Measurements from ENCODE around the gene PRKCE. TPM values are rescaled to one million over a fixed set of nuclear protein-coding genes. Genes with fewer than 3 reads are reported as not detected.

PRKCE gene
- total RNA-seq, 1 donor from 2014 or later, result 18.4 TPM

DNA sequence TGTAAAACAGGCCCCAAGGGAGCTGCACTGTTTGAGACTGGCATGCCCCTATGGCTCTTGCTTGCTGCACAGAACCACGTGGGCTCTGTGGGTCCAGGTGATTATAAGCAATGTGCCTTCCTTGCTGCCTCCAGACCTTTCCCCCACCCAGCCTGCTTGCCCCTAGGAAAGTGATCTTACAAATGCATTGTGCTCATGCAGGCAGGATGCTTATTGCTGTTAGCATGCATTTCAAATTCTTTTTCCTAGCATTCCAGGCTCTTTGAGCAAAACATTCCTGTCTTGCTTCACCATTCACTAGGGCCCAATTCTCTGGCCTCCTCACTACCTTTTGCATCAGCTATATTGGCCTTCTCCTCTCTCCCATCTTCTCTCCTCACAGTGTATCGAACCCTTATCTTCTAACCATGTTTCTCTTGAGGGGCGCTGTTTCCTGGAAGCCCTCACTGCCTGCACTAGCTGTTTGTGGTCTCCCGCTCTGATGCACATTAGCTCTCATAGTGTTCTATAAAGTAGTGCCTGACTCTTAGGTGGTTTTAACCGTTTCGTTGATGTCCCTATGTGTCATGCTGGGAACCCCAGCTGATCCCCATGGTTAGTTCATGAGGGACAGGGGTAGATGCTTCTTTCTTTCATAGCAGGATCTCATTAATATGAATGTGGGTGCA lies 492.8 kb downstream of the PRKCE start:
- TF ChIP-seq, protein P1, sequence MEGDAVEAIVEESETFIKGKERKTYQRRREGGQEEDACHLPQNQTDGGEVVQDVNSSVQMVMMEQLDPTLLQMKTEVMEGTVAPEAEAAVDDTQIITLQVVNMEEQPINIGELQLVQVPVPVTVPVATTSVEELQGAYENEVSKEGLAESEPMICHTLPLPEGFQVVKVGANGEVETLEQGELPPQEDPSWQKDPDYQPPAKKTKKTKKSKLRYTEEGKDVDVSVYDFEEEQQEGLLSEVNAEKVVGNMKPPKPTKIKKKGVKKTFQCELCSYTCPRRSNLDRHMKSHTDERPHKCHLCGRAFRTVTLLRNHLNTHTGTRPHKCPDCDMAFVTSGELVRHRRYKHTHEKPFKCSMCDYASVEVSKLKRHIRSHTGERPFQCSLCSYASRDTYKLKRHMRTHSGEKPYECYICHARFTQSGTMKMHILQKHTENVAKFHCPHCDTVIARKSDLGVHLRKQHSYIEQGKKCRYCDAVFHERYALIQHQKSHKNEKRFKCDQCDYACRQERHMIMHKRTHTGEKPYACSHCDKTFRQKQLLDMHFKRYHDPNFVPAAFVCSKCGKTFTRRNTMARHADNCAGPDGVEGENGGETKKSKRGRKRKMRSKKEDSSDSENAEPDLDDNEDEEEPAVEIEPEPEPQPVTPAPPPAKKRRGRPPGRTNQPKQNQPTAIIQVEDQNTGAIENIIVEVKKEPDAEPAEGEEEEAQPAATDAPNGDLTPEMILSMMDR (IDR thresholded peaks at IDR 0.05; ENCODE audit: unreplicated experiment), result no peak
- peaks cover 13% of the 10 kb centered on the region for H3K36me3 Mint-ChIP-seq
- H3K4me3 Mint-ChIP-seq, result no peak overlapping the region
- no peaks in the 10 kb centered on the region for H3K27me3 Mint-ChIP-seq (ENCODE audit: low read depth)
- peaks cover 6% of the 10 kb centered on the region for H3K9me3 Mint-ChIP-seq
- no peaks in the 10 kb centered on the region for H3K4me1 Mint-ChIP-seq
- no peak for DNase-seq (ENCODE audit: low spot score in 2 of 2, unreplicated experiment in 2 of 2)
- no peak overlapping the region for H3K27ac Mint-ChIP-seq

GRCh38 chr2:46145017-46145416 lies 493.5 kb downstream of the PRKCE start:
- Mint-ChIP-seq H3K4me3 (no peak overlapping the region), H3K9me3 (peaks cover 2% of the 10 kb centered on the region), H3K27me3 (ENCODE audit: low read depth) (no peaks in the 10 kb centered on the region), H3K27ac (no peak overlapping the region), H3K4me1 (no peaks in the 10 kb centered on the region), H3K36me3 (peaks cover 13% of the 10 kb centered on the region)
- TF ChIP-seq, protein P1 (IDR thresholded peaks at IDR 0.05; ENCODE audit: unreplicated experiment), result no peak
- no peak for DNase-seq (ENCODE audit: low spot score in 2 of 2, unreplicated experiment in 2 of 2)

DNA sequence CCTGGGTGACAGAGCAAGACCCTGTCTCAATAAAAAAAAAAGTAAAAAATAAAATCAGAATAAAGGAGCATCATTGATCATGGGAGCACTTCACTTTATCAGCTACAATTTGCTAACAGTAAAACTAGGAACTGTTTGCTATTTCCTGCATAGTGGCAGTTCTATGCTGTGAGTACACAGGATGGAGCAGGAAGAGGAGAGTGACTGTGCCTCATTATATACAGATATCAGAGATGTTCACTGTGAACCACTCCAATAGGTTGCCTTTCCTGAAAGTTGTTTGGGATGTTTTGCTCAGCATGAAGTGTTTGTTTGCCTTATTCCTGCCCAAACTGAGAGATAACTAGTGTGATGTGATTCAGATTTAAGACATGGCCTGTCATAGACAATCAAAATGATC lies 494.4 kb downstream of the PRKCE start:
- H3K36me3 Mint-ChIP-seq, result peaks cover 13% of the 10 kb centered on the region
- H3K27ac Mint-ChIP-seq, result no peak overlapping the region
- peaks cover 2% of the 10 kb centered on the region for H3K4me1 Mint-ChIP-seq
- no peak overlapping the region for H3K4me3 Mint-ChIP-seq
- DNase-seq (ENCODE audit: low spot score in 2 of 2, unreplicated experiment in 2 of 2), result no peak
- no peaks in the 10 kb centered on the region for H3K27me3 Mint-ChIP-seq (ENCODE audit: low read depth)
- TF ChIP-seq, protein P1 (IDR thresholded peaks at IDR 0.05; ENCODE audit: unreplicated experiment), result no peak
- H3K9me3 Mint-ChIP-seq, result no peaks in the 10 kb centered on the region

DNA sequence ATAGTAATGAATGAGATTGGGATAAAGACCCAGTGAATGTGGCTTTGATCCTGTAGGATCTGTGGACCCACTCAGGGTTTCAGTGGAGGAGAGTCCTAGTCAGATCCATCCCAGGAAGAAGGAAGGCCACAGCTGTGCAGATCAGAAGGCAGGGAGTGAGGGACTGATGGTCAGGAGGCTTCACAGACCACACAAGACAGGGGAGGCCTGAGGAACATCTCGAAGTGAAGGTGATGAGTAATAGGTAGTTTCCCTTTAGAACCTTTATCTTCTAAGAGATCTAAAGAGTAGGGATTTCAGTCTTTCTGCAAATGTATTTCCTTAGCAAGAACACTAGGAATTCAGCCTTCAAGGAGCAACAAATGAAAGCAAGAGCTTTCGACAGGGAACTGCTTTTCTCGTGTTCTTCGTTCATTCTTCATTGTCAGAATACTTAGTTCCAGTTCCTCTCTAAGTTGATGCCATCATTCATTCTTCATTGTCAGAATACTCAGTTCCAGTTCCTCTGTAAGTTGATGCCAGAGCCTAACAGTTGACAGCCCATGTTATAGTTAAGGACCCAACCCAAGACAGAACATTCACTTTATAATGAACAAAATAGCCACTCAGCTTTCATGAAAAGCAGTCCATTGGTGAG lies 495.5 kb downstream of the PRKCE start:
- DNase-seq (ENCODE audit: low spot score in 2 of 2, unreplicated experiment in 2 of 2), result no peak
- Mint-ChIP-seq H3K9me3 (no peaks in the 10 kb centered on the region), H3K4me3 (no peak overlapping the region), H3K27me3 (ENCODE audit: low read depth) (no peaks in the 10 kb centered on the region), H3K36me3 (peaks cover 13% of the 10 kb centered on the region), H3K27ac (no peak overlapping the region), H3K4me1 (peaks cover 9% of the 10 kb centered on the region)
- TF ChIP-seq, protein P1 (IDR thresholded peaks at IDR 0.05; ENCODE audit: unreplicated experiment), result no peak

- Mint-ChIP-seq H3K36me3 (peaks cover 13% of the 10 kb centered on the region), H3K27me3 (ENCODE audit: low read depth) (no peaks in the 10 kb centered on the region), H3K9me3 (no peaks in the 10 kb centered on the region), H3K27ac (no peak overlapping the region), H3K4me3 (no peak overlapping the region), H3K4me1 (peaks cover 9% of the 10 kb centered on the region)
- TF ChIP-seq, protein P1 (IDR thresholded peaks at IDR 0.05; ENCODE audit: unreplicated experiment), result no peak
- no peak for DNase-seq (ENCODE audit: low spot score in 2 of 2, unreplicated experiment in 2 of 2)
Observed at GRCh38 chr2:46147626-46148368, 496.3 kb downstream of the PRKCE start.

Measured in mesothelial cell of epicardium (in vitro differentiated cells).